Immature natural killer cell (primary cell): ENCODE measurements around the gene LRP4. TPM values are rescaled to one million over a fixed set of nuclear protein-coding genes. Genes with fewer than 3 reads are reported as not detected.

ENCODE experiments used
- DNase-seq, 3 donors: peaks; one replicate each; pipeline ENCODE4 v3.0.0; 2022; ENCODE audit warnings: mixed read lengths in 1 of 3
- H3K27ac Mint-ChIP-seq, 6 donors: one replicate each; pipeline ENCODE4 v1.8.0; 2020; ENCODE audit warnings: mixed read lengths in 6 of 6, mild to moderate bottlenecking in 5 of 6, inconsistent platforms in 4 of 6, moderate library complexity in 3 of 6
- H3K27me3 Mint-ChIP-seq, 3 donors: one replicate each; pipeline ENCODE4 v1.8.0; 2020 to 2021; ENCODE audit warnings: low read depth in 3 of 3, mild to moderate bottlenecking in 3 of 3, mixed read lengths in 3 of 3, moderate library complexity in 3 of 3, inconsistent platforms in 1 of 3
- H3K36me3 Mint-ChIP-seq, 3 donors: one replicate each; pipeline ENCODE4 v1.8.0; 2020; ENCODE audit warnings: mixed read lengths in 3 of 3, inconsistent platforms in 2 of 3, mild to moderate bottlenecking in 2 of 3
- H3K4me1 Mint-ChIP-seq, 2 donors: one replicate each; pipeline ENCODE4 v1.8.0; 2020; ENCODE audit warnings: inconsistent platforms in 2 of 2, mild to moderate bottlenecking in 2 of 2, mixed read lengths in 2 of 2, moderate library complexity in 1 of 2
- H3K4me3 Mint-ChIP-seq, 5 donors: one replicate each; pipeline ENCODE4 v1.8.0; 2020; ENCODE audit warnings: mild to moderate bottlenecking in 5 of 5, mixed read lengths in 5 of 5, inconsistent platforms in 3 of 5, moderate library complexity in 3 of 5
- H3K9me3 Mint-ChIP-seq, 6 donors: one replicate each; pipeline ENCODE4 v1.8.0; 2020; ENCODE audit warnings: mild to moderate bottlenecking in 6 of 6, mixed read lengths in 6 of 6, inconsistent platforms in 4 of 6, moderate library complexity in 3 of 6
- polyA plus RNA-seq, 3 donors: library from polyadenylated mRNA; unstranded; fragments of 300-500 nt; fragmentation: Illumina TruSeq; gene quantifications; one replicate each; pipeline ENCODE4 v1.2.3, GENCODE V29; 2021

Gene LRP4
- polyA plus RNA-seq, 3 donors from 2014 or later, result not detected

DNA sequence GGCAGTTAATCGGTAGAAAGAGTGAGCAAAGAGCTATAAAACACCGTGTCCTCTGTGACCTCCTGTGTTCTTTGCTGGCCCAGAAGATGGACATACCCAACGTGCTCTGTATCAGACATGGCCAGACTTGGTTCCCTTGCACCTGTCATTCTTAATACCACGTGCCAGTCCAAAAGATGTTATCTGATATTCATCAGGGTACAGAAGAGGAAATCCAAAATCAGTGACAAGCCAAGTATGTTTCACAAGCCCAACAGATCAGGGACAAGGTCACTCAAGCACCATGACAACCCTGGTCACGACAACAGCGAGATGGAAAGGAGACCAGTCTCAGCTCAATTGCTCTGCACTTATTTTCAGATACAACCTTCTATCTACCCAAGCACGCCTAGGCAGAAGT, 3.4 kb downstream of the LRP4 start:
- Mint-ChIP-seq H3K36me3 (no peaks in the 10 kb centered on the region), H3K4me1 (peaks cover 25 to 27% of the 10 kb centered on the region in 2 donors), H3K4me3 (no peak overlapping the region), H3K9me3 (no peaks in the 10 kb centered on the region), H3K27me3 (peaks cover 16 to 39% (median 37%) of the 10 kb centered on the region in 3 donors), H3K27ac (no peak overlapping the region)
- DNase-seq, result no peak

DNA sequence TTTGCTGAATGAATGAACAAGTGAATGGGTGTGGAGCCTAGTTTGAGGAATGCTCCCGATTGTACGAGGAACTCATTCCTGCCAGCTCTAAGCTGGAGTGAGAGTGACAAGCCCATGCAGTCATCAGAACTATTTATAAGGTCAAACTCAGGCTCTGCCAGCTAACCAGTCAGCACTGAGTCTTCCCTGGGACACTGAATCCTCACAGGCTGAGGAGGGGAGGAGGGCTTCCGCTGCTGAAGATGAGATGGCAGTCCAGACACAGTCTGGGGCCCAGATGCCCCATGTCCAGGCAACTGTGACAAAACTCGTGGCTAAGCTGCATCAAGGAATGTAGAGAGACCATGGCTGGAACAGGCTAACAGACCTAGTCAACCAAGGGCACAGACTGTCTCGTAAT, 4.0 kb downstream of the LRP4 start:
- no peak for DNase-seq
- Mint-ChIP-seq H3K27me3 (peaks cover 15 to 33% (median 32%) of the 10 kb centered on the region in 3 donors), H3K27ac (no peak overlapping the region), H3K36me3 (no peaks in the 10 kb centered on the region), H3K9me3 (no peaks in the 10 kb centered on the region), H3K4me3 (no peak overlapping the region), H3K4me1 (peaks cover 19 to 22% of the 10 kb centered on the region in 2 donors)

DNA sequence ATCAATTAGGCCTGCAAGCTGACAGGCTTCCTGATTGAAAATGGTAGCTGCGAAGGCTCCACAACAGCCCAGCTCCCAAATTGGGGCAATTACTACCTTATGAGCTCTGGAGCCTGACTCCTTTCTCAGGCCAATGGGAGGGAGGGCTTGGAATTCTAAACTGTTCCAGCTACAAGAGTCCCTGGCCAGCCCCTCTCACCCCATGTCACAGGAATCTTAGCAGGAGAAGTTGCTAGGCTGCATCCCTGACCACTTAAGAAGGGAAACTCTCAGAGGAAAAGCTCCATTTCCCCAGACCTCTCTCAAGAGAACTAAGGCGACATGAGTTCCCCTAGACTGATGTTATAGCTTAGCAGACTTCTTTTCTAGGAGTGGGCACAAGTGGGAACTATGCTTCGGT, 4.9 kb downstream of the LRP4 start:
- peaks cover 11 to 14% of the 10 kb centered on the region in 2 donors for H3K4me1 Mint-ChIP-seq
- no peak overlapping the region for H3K4me3 Mint-ChIP-seq
- H3K27ac Mint-ChIP-seq, result no peak overlapping the region
- H3K9me3 Mint-ChIP-seq, result no peaks in the 10 kb centered on the region
- no peaks in the 10 kb centered on the region for H3K36me3 Mint-ChIP-seq
- H3K27me3 Mint-ChIP-seq, result peaks cover 8 to 26% (median 24%) of the 10 kb centered on the region in 3 donors
- no peak for DNase-seq

DNA sequence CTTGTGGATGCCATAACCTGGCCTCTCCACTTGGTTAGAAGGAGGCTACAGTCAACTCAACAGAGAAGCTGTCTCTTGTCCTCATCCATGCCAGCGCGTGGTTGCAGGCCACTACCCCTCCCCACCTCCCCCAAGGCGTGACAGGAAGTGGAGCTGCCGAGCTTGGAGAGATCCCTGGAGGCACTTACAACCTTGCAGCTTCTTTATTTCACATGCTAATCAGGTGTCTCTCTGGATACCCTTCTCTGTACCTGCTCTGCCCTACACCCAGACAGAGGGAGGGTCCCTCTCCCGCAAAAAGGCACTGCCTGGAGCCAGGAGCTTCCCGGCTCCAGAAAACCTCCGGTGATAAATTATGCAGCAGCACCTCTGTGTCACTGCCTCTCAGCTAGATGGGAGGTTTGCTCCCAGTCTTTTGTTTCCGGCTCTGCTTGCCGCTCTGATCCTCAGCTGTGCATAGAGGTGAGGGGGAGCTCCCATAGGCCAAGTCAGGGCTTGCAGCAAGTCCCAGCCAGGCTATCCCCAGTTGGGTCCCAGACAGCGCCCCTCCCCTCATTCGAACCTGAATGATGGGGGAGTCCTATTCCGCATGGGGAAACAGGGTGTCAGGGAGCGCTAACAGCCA, 5.7 kb downstream of the LRP4 start:
- H3K27me3 Mint-ChIP-seq, result peaks cover 6 to 26% (median 22%) of the 10 kb centered on the region in 3 donors
- H3K36me3 Mint-ChIP-seq, result no peaks in the 10 kb centered on the region
- H3K4me3 Mint-ChIP-seq, result no peak overlapping the region
- H3K4me1 Mint-ChIP-seq, result peaks cover 11 to 12% of the 10 kb centered on the region in 2 donors
- DNase-seq, result no peak
- H3K9me3 Mint-ChIP-seq, result no peaks in the 10 kb centered on the region
- no peak overlapping the region for H3K27ac Mint-ChIP-seq

DNA sequence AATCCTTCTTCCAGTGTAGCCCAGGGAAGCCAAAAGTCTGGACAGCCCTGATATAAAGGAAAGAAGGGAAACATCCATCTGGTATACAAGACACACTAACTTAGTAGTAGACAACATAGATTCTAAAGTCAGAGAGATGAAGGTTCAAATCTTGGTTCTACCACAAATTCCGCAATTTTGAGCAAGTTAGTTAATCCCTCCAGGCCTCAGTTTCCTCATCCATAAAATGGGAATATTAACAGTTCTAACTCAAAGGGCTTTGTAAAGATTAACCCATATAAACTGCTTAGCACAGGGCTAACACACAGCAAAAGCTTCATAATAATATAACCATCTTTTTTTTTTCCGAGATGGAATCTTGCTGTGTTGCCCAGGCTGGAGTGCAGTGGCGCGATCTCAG, 10.7 kb downstream of the LRP4 start:
- Mint-ChIP-seq H3K36me3 (no peaks in the 10 kb centered on the region), H3K27ac (peak overlapping the region in 1 of 6 donors; percentile 15), H3K4me1 (no peaks in the 10 kb centered on the region), H3K27me3 (peaks cover 2 to 10% (median 6%) of the 10 kb centered on the region in 3 donors), H3K9me3 (no peaks in the 10 kb centered on the region), H3K4me3 (no peak overlapping the region)
- DNase-seq, result no peak

DNA sequence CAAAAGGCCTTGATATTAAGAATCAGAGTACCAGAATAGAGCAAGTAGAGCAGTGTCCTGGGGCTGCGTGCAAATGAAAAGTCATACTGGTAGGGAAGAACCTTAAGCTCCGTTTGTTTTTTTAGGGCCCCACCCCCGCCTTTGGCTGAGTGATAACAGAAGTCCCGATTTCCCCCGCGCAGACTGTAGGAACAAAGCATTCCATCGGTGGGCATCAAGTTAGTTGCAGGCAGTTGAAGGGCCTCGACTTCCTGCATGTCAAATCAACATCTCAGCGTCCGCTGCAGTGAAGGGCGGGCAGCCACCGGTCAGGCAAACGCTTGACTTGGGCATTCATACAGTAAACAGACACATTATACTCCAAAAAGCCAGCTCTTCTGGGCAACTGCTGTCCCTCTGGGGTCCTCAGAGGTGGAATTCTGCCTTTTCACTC, 11.7 kb downstream of the LRP4 start:
- H3K27me3 Mint-ChIP-seq, result peaks cover 1 to 10% (median 6%) of the 10 kb centered on the region in 3 donors
- H3K4me1 Mint-ChIP-seq, result no peaks in the 10 kb centered on the region
- no peak overlapping the region for H3K4me3 Mint-ChIP-seq
- no peaks in the 10 kb centered on the region for H3K36me3 Mint-ChIP-seq
- H3K9me3 Mint-ChIP-seq, result no peaks in the 10 kb centered on the region
- no peak overlapping the region for H3K27ac Mint-ChIP-seq
- no peak for DNase-seq

DNA sequence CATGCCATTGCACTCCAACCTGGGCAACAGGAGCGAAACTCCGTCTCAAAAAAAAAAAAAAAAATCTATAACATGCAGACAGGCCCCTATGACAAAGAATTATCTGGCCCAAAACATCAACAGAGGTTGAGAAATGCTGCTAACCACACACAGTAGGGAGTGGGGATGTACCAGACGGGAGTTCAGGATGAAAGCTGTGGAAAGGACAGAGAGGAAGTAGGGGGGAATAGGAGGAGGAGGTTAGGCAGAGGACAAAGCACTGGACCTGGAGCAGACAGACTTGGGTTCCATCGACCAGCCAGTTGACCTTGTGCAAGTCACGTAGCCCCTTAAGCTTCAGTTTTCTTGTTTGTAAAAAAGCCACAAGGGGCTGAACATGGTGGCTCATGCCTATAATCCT, 12.5 kb downstream of the LRP4 start:
- H3K27me3 Mint-ChIP-seq, result peaks cover 0 to 10% (median 3%) of the 10 kb centered on the region in 3 donors
- no peak for DNase-seq
- H3K9me3 Mint-ChIP-seq, result no peaks in the 10 kb centered on the region
- H3K27ac Mint-ChIP-seq, result no peak overlapping the region
- H3K4me3 Mint-ChIP-seq, result no peak overlapping the region
- no peaks in the 10 kb centered on the region for H3K36me3 Mint-ChIP-seq
- no peaks in the 10 kb centered on the region for H3K4me1 Mint-ChIP-seq

DNA sequence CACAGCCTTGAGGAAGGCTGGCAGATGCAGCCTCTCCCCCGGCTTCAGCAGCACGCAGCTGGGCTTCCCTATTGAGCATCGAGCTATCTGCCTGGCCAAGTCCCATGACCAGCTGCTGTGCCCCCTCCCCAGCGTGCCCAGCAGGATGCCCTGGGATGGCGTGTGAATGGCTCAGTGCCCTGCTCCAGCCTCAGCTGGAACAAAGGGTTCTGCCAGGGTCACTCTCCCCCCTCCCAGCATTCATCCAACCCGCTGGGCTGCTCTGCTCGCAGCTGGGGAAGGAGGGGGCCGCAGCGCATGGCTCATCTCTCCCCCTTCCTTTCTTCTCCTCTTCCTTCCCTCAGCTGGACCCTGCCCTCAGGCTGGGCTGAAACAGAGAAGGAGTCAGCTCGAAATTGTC, 14.5 kb downstream of the LRP4 start:
- no peak overlapping the region for H3K4me3 Mint-ChIP-seq
- H3K4me1 Mint-ChIP-seq, result no peaks in the 10 kb centered on the region
- peaks cover 0 to 10% (median 2%) of the 10 kb centered on the region in 3 donors for H3K27me3 Mint-ChIP-seq
- H3K27ac Mint-ChIP-seq, result no peak overlapping the region
- no peaks in the 10 kb centered on the region for H3K36me3 Mint-ChIP-seq
- no peak for DNase-seq
- no peaks in the 10 kb centered on the region for H3K9me3 Mint-ChIP-seq

DNA sequence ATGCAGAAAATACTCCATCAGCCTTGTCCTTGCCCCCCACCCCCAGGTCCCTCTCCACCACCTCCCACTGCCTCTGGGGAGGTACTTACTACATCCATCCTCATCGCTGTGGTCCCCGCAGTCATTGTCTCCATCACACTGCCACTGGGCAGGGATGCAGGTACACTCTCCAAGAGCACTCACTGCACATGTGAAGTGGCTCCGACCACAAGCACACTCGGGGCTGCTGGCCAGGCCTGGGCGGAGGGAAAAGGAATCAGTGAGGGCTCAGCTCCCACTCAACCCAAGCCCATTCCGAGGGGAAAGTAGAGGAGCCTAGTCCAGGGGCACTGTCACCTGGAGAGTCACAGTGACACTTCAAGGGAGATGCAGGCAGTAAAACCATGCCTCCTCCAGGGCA, 15.7 kb downstream of the LRP4 start:
- Mint-ChIP-seq H3K36me3 (no peaks in the 10 kb centered on the region), H3K4me3 (no peak overlapping the region), H3K4me1 (no peaks in the 10 kb centered on the region), H3K9me3 (no peaks in the 10 kb centered on the region), H3K27me3 (peaks cover 0 to 10% (median 2%) of the 10 kb centered on the region in 3 donors), H3K27ac (no peak overlapping the region)
- no peak for DNase-seq

DNA sequence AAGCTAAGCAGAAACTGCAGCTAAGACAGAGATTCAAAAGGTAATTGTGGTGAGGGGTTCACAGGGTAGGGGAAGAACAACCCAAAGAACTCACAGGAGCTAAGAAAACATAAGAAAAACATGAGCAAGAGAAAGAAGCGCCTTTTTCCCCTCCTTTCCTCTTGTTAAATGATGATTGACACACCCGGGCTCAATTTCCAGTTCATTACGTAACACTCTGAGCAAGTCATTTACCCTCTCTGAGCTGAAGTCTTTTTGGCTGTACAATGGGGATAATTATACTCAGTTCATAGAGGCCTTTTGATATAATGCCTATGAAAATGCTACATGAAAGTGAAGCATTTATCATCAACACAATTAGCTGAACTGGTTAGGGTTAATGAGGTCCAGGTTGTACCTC, 17.2 kb downstream of the LRP4 start:
- H3K36me3 Mint-ChIP-seq, result no peaks in the 10 kb centered on the region
- H3K4me3 Mint-ChIP-seq, result no peak overlapping the region
- no peak for DNase-seq
- no peaks in the 10 kb centered on the region for H3K9me3 Mint-ChIP-seq
- H3K4me1 Mint-ChIP-seq, result no peaks in the 10 kb centered on the region
- H3K27me3 Mint-ChIP-seq, result peaks cover 0 to 7% (median 2%) of the 10 kb centered on the region in 3 donors
- no peak overlapping the region for H3K27ac Mint-ChIP-seq

DNA sequence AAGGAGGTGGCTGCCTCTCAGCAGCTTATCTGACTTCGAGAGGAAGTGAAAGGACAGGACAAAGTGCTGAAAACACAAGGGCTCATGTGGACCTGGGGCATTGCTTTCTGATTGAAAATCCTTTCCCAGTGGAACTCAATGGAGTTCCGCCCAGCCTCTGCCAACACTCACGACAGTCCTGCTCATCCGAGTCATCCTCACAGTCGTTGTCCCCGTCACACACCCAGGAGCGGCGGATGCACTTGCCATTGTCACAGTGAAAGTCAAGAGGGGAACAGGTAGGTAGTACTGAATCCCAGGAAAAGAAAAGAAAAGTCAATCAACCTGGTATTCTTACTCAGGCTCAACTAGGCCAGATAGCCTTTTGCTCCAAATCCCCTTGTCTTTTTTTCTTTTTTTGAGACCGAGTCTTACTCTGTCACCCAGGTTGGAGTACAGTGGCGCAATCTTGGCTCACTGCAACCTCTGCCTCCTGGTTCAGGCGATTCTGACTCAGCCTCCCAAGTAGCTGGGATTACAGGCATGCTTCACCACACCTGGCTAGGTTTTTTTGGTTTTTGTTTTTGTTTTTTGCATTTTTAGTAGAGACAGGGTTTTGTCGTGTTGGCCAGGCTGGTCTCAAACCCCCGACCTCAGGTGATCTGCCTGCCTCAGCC, 18.1 kb downstream of the LRP4 start:
- no peaks in the 10 kb centered on the region for H3K4me1 Mint-ChIP-seq
- H3K27me3 Mint-ChIP-seq, result peaks cover 1 to 6% (median 2%) of the 10 kb centered on the region in 3 donors
- no peak overlapping the region for H3K27ac Mint-ChIP-seq
- H3K4me3 Mint-ChIP-seq, result no peak overlapping the region
- no peaks in the 10 kb centered on the region for H3K9me3 Mint-ChIP-seq
- no peaks in the 10 kb centered on the region for H3K36me3 Mint-ChIP-seq
- no peak for DNase-seq

DNA sequence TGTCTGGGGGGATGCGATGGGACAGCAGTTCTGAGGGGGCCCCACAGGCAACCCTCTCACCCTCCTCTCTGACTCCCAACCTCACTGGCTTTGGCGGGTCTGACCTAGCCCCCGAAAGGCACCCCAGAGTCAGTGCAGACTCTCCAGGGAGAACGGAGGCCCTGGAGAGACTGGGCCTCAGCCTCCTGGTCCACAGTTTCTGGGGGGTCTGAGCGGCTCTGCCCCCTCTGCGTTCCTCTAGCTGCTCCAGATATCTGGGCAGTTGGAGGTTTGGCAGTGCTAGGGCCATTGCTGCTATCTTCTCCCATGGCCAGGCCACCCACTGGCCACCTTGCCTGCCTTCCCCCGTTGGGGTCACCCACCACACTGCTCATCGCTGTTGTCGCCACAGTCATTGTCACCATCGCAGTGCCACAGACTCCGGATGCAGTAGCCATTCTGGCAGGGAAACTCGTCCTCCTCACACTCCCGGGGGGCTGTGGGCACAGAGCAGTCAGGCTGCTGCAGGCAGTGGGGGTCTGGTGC, 18.8 kb downstream of the LRP4 start:
- no peaks in the 10 kb centered on the region for H3K4me1 Mint-ChIP-seq
- no peak overlapping the region for H3K27ac Mint-ChIP-seq
- H3K36me3 Mint-ChIP-seq, result no peaks in the 10 kb centered on the region
- H3K27me3 Mint-ChIP-seq, result peaks cover under 1 to 6% (median 1%) of the 10 kb centered on the region in 3 donors
- H3K9me3 Mint-ChIP-seq, result no peaks in the 10 kb centered on the region
- no peak for DNase-seq
- no peak overlapping the region for H3K4me3 Mint-ChIP-seq

DNA sequence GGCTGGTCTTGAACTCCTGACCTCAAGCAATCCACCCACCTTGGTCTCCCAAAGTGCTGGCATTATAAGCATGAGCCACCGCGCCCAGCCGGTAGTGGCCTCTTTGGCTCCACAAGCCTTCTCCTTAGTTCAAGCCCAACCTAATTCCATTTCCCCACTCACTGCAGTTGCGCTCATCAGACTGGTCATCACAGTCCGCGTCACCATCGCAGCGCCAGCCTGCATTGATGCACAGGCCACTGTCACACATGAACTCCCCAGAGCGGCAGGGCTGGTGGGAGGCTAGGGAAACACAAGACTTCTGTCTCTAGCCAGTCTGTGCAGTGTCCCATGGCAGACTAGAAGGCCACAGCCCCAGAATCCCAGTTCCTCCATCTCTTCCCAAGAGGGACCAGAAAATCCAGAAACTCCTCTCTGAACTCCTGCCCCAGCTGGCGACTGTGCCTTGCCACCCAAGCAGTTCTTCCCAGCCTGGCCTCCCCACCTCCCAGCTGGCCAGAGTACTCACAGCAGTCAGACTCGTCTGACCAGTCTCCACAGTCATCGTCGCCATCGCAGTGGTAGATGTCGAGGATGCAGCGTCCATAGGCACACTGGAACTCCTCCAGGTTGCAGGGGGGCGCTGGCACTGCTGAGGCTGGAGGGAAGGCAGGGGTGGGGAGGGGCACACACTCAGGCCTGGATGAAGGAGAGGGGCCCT, 19.8 kb downstream of the LRP4 start:
- Mint-ChIP-seq H3K27ac (no peak overlapping the region), H3K4me3 (no peak overlapping the region), H3K36me3 (no peaks in the 10 kb centered on the region), H3K9me3 (no peaks in the 10 kb centered on the region), H3K27me3 (peaks cover 0 to 4% (median 1%) of the 10 kb centered on the region in 3 donors), H3K4me1 (no peaks in the 10 kb centered on the region)
- no peak for DNase-seq

DNA sequence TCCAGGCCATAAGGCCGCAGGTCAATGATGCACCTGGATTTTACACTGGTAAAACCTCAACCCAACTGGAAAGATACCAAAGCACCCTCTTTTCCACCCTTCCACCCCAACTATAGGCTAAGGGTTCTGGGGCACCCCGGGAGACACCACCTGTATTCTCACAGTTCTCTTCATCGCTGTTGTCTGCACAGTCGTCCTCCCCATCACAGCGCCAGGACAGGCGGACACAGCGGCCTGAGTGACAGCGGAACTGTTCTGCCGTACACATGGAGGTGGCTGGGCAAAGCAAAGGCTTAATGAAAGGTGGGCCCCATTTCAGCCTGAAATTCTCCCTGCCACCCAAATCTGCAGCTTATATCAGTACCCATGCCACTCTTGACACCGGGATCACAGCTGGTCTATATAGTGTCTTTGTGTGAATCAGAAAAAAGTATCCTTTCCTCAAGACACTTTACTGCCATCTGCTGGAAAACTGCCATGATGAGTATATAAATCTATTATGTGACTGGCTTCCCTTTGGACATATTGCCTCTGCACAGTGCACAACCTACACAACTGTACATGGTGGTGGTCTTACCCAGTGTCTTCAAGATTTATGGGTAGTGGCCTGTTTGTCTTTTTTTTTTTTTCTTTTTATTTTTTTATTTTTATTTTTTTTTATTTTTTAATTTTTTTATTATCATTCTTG, 21.5 kb downstream of the LRP4 start:
- no peak for DNase-seq
- Mint-ChIP-seq H3K4me1 (no peaks in the 10 kb centered on the region), H3K27ac (no peak overlapping the region), H3K4me3 (no peak overlapping the region), H3K36me3 (no peaks in the 10 kb centered on the region), H3K27me3 (peaks cover 0 to 1% (median 0%) of the 10 kb centered on the region in 3 donors), H3K9me3 (no peaks in the 10 kb centered on the region)
